Measurements from ENCODE around the gene RSPRY1.
"Not testable (repeated sequence)": the region's sequence is repeated elsewhere in the genome, so short reads cannot be mapped to it uniquely, and the experiment has no call there.

Gene RSPRY1

GRCh38 chr16:57186872-57187854 lies 1.0 kb downstream of the RSPRY1 start:
- DNase-seq (ENCODE audit: low read depth) = no peak

GRCh38 chr16:57187902-57188710 lies 2.0 kb downstream of the RSPRY1 start:
- DNase-seq (ENCODE audit: low read depth) = not testable (repeated sequence)

GRCh38 chr16:57188711-57189002 lies 2.5 kb downstream of the RSPRY1 start:
- DNase-seq (ENCODE audit: low read depth) = no peak

- not testable (repeated sequence) for DNase-seq (ENCODE audit: low read depth)
Measured at GRCh38 chr16:57189527-57189926, 3.4 kb downstream of the RSPRY1 start.

- DNase-seq (ENCODE audit: low read depth) = no peak
Measured at GRCh38 chr16:57190136-57190535, 4.0 kb downstream of the RSPRY1 start.

GRCh38 chr16:57191056-57191571 lies 5.0 kb downstream of the RSPRY1 start:
- DNase-seq (ENCODE audit: low read depth) = no peak

- DNase-seq (ENCODE audit: low read depth) = no peak
Measured at GRCh38 chr16:57192146-57192545, 6.0 kb downstream of the RSPRY1 start.

- no peak for DNase-seq (ENCODE audit: low read depth)
Measured at GRCh38 chr16:57192720-57193486, 6.8 kb downstream of the RSPRY1 start.

GRCh38 chr16:57194512-57194911 lies 8.4 kb downstream of the RSPRY1 start:
- DNase-seq (ENCODE audit: low read depth) = peak; percentile 89

GRCh38 chr16:57196286-57196685 lies 10.2 kb downstream of the RSPRY1 start:
- no peak for DNase-seq (ENCODE audit: low read depth)

- DNase-seq (ENCODE audit: low read depth) = no peak
Measured at GRCh38 chr16:57196753-57197152, 10.6 kb downstream of the RSPRY1 start.

- not testable (repeated sequence) for DNase-seq (ENCODE audit: low read depth)
Measured at GRCh38 chr16:57200321-57200720, 14.2 kb downstream of the RSPRY1 start.

GRCh38 chr16:57200926-57201325 lies 14.8 kb downstream of the RSPRY1 start:
- DNase-seq (ENCODE audit: low read depth) = not testable (repeated sequence)

GRCh38 chr16:57202095-57202886 lies 16.2 kb downstream of the RSPRY1 start:
- no peak for DNase-seq (ENCODE audit: low read depth)

- DNase-seq (ENCODE audit: low read depth) = no peak
Measured at GRCh38 chr16:57203451-57203850, 17.3 kb downstream of the RSPRY1 start.

GRCh38 chr16:57204675-57205074 lies 18.5 kb downstream of the RSPRY1 start:
- no peak for DNase-seq (ENCODE audit: low read depth)

GRCh38 chr16:57208926-57209325 lies 22.8 kb downstream of the RSPRY1 start:
- no peak for DNase-seq (ENCODE audit: low read depth)

GRCh38 chr16:57209780-57210179 lies 23.7 kb downstream of the RSPRY1 start:
- DNase-seq (ENCODE audit: low read depth) = no peak

GRCh38 chr16:57213462-57213861 lies 27.3 kb downstream of the RSPRY1 start:
- no peak for DNase-seq (ENCODE audit: low read depth)

GRCh38 chr16:57216968-57217367 lies 30.8 kb downstream of the RSPRY1 start:
- DNase-seq (ENCODE audit: low read depth) = no peak

- no peak for DNase-seq (ENCODE audit: low read depth)
Measured at GRCh38 chr16:57223057-57223456, 36.9 kb downstream of the RSPRY1 start.
